Measurements from ENCODE around the gene TAX1BP1. TPM values are rescaled to one million over a fixed set of nuclear protein-coding genes. Genes with fewer than 3 reads are reported as not detected.
A peak's percentile ranks its signal among the peaks of the same experiment; 100 is the strongest.
"Not testable (repeated sequence)": the region's sequence is repeated elsewhere in the genome, so short reads cannot be mapped to it uniquely, and the experiment has no call there.

TAX1BP1 gene
- total RNA-seq, 2 experiments from 2014 or later: 71.8 to 81.2 TPM

DNA sequence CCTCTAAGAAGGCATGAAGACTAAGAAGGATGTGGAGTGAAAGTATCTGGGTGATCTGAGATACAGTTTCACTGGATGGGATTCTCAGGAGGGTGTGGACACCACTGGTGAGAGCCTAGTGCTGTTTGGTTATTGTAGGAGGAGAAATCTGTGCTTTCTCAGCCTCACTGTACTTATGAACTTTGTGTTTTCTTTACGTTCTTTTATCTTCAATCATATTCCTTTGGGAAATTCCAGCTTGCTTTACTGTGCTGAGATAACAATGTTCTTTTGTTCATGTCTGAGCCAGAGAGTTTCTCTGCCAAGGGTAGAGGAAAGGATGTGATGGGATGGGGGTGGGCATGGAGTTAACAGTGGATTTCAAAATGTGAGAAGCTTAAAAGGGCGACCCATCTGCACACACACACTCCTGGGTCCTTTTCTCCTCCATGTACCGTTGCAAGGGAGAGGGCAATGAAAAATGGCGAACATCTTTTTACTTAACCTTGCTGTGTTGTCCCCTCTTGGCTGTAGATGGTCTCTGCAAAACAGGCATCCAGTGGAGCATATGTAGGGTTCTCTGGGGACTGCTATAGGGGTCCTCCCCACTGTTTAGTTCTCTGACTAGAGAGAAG, 25.0 kb upstream of the TAX1BP1 start:
- no peak for ATAC-seq (ENCODE audit: low read depth)
- no peak overlapping the region for H3K4me3 Mint-ChIP-seq
- POLR2A ChIA-PET: no interaction called here

GRCh38 chr7:27723085-27723484, 16.9 kb upstream of the TAX1BP1 start:
- Mint-ChIP-seq H3K27me3 (no peaks in the 10 kb centered on the region), H3K27ac (no peak overlapping the region), H3K9me3 (no peaks in the 10 kb centered on the region), H3K36me3 (no peaks in the 10 kb centered on the region), H3K4me3 (no peak overlapping the region), H3K4me1 (peaks cover 4% of the 10 kb centered on the region)
- DNase-seq (no peak), ATAC-seq (ENCODE audit: low read depth) (no peak)
- POLR2A ChIA-PET: no interaction called here

More for the DNA sequence above, 25.0 kb upstream of the TAX1BP1 start:
- peaks cover 2% of the 10 kb centered on the region for H3K9me3 Mint-ChIP-seq
- H3K4me1 Mint-ChIP-seq: peaks cover 2% of the 10 kb centered on the region
- peaks cover 8% of the 10 kb centered on the region for H3K27me3 Mint-ChIP-seq
- no peak for DNase-seq
- H3K36me3 Mint-ChIP-seq: peaks cover 2% of the 10 kb centered on the region
- H3K27ac Mint-ChIP-seq: no peak overlapping the region

DNA sequence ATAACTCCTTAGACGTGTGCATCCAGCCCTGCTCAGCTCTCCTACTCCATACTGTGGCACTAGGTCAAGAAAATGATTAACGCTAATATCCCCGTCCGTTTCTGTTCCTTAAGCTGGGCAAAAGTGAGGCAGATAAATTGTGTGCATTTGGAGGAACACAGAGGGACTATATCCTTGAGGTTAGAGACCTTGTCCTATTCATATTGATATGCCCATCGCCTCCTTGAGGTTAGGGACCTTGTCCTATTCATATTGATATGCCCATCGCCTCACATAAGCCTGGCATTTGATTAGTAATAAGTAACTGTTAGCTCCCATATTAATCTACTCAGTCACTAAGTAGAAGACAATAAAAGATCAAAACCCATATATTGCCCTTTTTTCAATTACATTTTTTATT, 12.9 kb upstream of the TAX1BP1 start:
- peaks cover 4% of the 10 kb centered on the region for H3K4me1 Mint-ChIP-seq
- H3K27me3 Mint-ChIP-seq: no peaks in the 10 kb centered on the region
- POLR2A ChIA-PET: no interaction called here
- ATAC-seq (ENCODE audit: low read depth) (no peak), DNase-seq (no peak)
- no peaks in the 10 kb centered on the region for H3K36me3 Mint-ChIP-seq
- no peaks in the 10 kb centered on the region for H3K9me3 Mint-ChIP-seq
- H3K27ac Mint-ChIP-seq: no peak overlapping the region
- H3K4me3 Mint-ChIP-seq: no peak overlapping the region

GRCh38 chr7:27730112-27730511, 9.8 kb upstream of the TAX1BP1 start:
- H3K27ac Mint-ChIP-seq: no peak overlapping the region
- no peaks in the 10 kb centered on the region for H3K36me3 Mint-ChIP-seq
- H3K4me3 Mint-ChIP-seq: no peak overlapping the region
- DNase-seq (no peak), ATAC-seq (ENCODE audit: low read depth) (no peak)
- H3K9me3 Mint-ChIP-seq: no peaks in the 10 kb centered on the region
- peaks cover 4% of the 10 kb centered on the region for H3K4me1 Mint-ChIP-seq
- POLR2A ChIA-PET: no interaction called here
- H3K27me3 Mint-ChIP-seq: no peaks in the 10 kb centered on the region

DNA sequence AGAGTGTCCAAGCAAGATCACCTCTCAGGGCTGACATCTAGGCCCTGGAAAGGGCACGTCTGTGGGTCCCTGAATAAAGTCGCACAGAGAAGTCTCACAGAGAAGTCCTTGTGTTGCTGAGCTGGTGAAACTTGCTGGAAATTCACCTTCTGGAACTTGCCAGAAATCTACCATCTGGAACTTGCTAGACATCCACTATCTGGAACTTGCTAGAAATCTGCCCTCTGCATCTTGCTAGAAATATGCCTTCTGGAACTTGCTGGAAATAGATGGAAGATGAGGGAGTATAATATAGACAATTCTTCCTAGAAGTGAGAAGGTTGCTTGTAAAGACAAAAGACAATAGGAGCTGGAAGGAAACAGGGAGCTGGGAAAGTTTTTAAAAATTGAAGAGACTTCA, 5.4 kb upstream of the TAX1BP1 start:
- Mint-ChIP-seq H3K4me1 (peaks cover 6% of the 10 kb centered on the region), H3K9me3 (no peaks in the 10 kb centered on the region), H3K27ac (no peak overlapping the region), H3K4me3 (no peak overlapping the region), H3K27me3 (peaks cover 6% of the 10 kb centered on the region), H3K36me3 (peaks cover 3% of the 10 kb centered on the region)
- no peak for ATAC-seq (ENCODE audit: low read depth)
- POLR2A ChIA-PET: no interaction called here
- no peak for DNase-seq

DNA sequence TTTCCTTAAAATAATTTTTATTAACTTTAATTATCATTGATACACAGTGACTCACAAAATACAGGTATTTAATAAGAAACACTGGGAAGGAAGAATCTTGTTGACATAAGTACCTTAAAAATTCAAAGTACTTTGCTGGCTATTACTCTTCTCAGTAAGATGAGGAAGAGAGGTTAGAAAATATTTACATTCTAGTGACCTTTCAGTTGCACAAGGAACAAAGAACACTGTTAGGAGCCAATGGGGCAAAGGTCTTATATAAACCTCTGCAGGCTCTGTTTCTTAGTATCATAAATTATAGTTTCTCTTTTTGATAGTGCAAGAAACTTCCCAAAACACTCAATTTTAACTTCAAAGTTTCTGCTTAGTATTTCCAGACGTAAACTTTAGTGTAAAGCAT, 4.8 kb upstream of the TAX1BP1 start:
- POLR2A ChIA-PET: no interaction called here
- DNase-seq: no peak
- Mint-ChIP-seq H3K4me1 (peaks cover 6% of the 10 kb centered on the region), H3K27ac (no peak overlapping the region), H3K36me3 (peaks cover 3% of the 10 kb centered on the region), H3K4me3 (no peak overlapping the region), H3K9me3 (no peaks in the 10 kb centered on the region), H3K27me3 (peaks cover 6% of the 10 kb centered on the region)
- ATAC-seq (ENCODE audit: low read depth): no peak

- H3K4me1 Mint-ChIP-seq: peaks cover 8% of the 10 kb centered on the region
- POLR2A ChIA-PET: no interaction called here
- H3K4me3 Mint-ChIP-seq: no peak overlapping the region
- H3K9me3 Mint-ChIP-seq: no peaks in the 10 kb centered on the region
- H3K27me3 Mint-ChIP-seq: peaks cover 6% of the 10 kb centered on the region
- H3K36me3 Mint-ChIP-seq: peaks cover 3% of the 10 kb centered on the region
- no peak for ATAC-seq (ENCODE audit: low read depth)
- no peak overlapping the region for H3K27ac Mint-ChIP-seq
- DNase-seq: no peak
Measured at GRCh38 chr7:27735831-27736230, 4.1 kb upstream of the TAX1BP1 start.

DNA sequence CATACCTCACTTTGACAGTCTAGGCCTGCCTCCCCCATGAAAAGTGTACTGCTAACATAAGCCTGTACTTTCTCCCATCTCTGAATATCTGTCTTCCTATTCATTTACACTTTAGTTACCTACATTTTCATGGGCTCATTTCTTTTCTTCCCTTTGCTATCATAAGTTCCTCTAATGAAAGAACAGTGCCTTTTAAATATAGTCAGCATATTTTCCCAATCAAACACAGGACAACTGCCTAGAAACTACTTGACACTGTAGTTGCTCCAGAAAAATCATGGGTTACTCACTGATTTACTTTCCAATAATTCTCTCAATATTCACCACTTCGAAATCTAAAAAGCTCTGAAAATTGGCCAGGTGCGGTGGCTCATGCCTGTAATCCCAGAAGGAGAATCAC, 2.8 kb upstream of the TAX1BP1 start:
- ATAC-seq (ENCODE audit: low read depth) (no peak), DNase-seq (no peak)
- Mint-ChIP-seq H3K4me3 (no peak overlapping the region), H3K27ac (no peak overlapping the region), H3K4me1 (peaks cover 17% of the 10 kb centered on the region), H3K27me3 (peaks cover 6% of the 10 kb centered on the region), H3K9me3 (no peaks in the 10 kb centered on the region), H3K36me3 (peaks cover 3% of the 10 kb centered on the region)
- POLR2A ChIA-PET: no interaction called here

GRCh38 chr7:27737616-27738015, 2.3 kb upstream of the TAX1BP1 start:
- no peaks in the 10 kb centered on the region for H3K9me3 Mint-ChIP-seq
- H3K27me3 Mint-ChIP-seq: peaks cover 6% of the 10 kb centered on the region
- ATAC-seq (ENCODE audit: low read depth) (no peak), DNase-seq (no peak)
- H3K4me3 Mint-ChIP-seq: no peak overlapping the region
- no peak overlapping the region for H3K27ac Mint-ChIP-seq
- peaks cover 3% of the 10 kb centered on the region for H3K36me3 Mint-ChIP-seq
- POLR2A ChIA-PET: no interaction called here
- H3K4me1 Mint-ChIP-seq: peaks cover 21% of the 10 kb centered on the region

- POLR2A ChIA-PET: interaction anchor here (0.5 to 2.7 kb wide), 6 partner anchors 77 to 233 kb away, joined by 3 to 29 read pairs (median 3); partner anchors contain the start of gene HIBADH
Measured at GRCh38 chr7:27739301-27739908, 557 bp upstream of the TAX1BP1 start.

DNA sequence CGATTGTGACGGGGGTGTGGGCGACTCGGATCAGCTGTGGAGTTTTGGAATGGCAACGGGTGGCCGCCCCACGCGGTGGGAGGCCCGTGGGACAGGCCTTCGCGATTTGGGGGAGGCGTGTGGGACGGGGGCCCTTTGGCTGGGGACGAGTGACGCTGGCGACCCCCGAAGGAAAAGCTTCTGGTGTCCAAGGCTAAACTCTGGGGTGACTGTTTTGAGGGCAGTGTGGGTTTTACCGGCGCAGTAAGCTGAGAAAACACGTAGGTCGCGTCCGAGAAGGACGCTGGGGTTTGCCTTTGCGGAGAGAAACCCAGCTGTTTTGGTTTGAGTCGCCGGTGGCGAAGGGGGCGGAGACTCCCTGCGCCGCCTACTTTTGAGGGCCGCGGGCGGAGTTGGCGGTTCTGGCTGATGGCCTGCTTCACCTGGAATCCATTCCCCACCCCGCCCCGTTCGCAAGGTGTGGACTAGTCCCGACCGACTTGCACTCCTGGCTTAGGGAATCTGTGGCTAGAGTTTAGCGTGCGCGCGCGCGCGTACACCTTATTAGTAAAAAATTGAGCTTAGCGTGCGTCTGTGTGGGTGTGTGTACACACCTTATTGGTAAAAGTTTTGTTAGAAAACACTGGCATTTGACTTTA, 606 bp downstream of the TAX1BP1 start:
- H3K9me3 Mint-ChIP-seq: no peaks in the 10 kb centered on the region
- H3K27me3 Mint-ChIP-seq: peaks cover 4% of the 10 kb centered on the region
- POLR2A ChIA-PET: interaction anchor here (0.6 to 2.7 kb wide), 9 partner anchors 42 to 1538 kb away, joined by 3 to 29 read pairs (median 4); partner anchors contain the start of gene HIBADH

More at GRCh38 chr7:27739301-27739908, 557 bp upstream of the TAX1BP1 start:
- peaks cover 3% of the 10 kb centered on the region for H3K36me3 Mint-ChIP-seq
- peaks cover 22% of the 10 kb centered on the region for H3K4me1 Mint-ChIP-seq
- no peak for DNase-seq
- peak; percentile 31 for ATAC-seq (ENCODE audit: low read depth)
- peaks cover 6% of the 10 kb centered on the region for H3K27me3 Mint-ChIP-seq
- peak overlapping the region; percentile 98 for H3K27ac Mint-ChIP-seq
- H3K9me3 Mint-ChIP-seq: no peaks in the 10 kb centered on the region
- H3K4me3 Mint-ChIP-seq: peak overlapping the region; percentile 92

DNA sequence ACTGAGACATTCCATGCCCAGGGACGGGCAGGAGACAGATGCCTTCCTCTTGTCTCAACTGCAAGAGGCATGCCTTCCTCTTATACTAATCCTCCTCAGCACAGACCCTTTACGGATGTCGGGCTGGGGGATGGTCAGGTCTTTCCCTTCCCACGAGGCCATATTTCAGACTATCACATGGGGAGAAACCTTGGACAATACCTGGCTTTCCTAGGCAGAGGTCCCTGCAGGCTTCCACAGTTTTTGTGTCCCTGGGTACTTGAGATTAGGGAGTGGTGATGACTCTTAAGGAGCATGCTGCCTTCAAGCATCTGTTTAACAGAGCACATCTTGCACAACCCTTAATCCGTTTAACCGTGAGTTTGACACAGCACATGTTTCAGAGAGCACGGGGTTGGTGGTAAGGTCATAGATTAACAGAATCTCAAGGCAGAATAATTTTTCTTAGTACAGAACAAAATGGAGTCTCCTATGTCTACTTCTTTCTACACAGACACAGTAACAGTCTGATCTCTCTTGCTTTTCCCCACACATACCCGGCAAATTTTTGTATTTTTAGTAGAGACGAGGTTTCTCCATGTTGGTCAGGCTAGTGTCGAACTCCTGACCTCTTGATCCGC, 2.2 kb downstream of the TAX1BP1 start:
- H3K36me3 Mint-ChIP-seq; ATAC-seq (ENCODE audit: low read depth); H3K27ac Mint-ChIP-seq; H3K9me3 Mint-ChIP-seq; DNase-seq; POLR2A ChIA-PET; H3K27me3 Mint-ChIP-seq: not testable (repeated sequence)
- peaks cover 27% of the 10 kb centered on the region for H3K4me1 Mint-ChIP-seq
- peak overlapping the region; percentile 25 for H3K4me3 Mint-ChIP-seq

More for the DNA sequence above, 606 bp downstream of the TAX1BP1 start:
- peaks cover under 1% of the 10 kb centered on the region for H3K36me3 Mint-ChIP-seq
- DNase-seq (peak; percentile 88), ATAC-seq (ENCODE audit: low read depth) (peak; percentile 51)
- peaks cover 26% of the 10 kb centered on the region for H3K4me1 Mint-ChIP-seq
- H3K4me3 Mint-ChIP-seq: peak overlapping the region; percentile 92
- peak overlapping the region; percentile 98 for H3K27ac Mint-ChIP-seq

GRCh38 chr7:27745064-27745583, 5.2 kb downstream of the TAX1BP1 start:
- no peaks in the 10 kb centered on the region for H3K27me3 Mint-ChIP-seq
- H3K4me3 Mint-ChIP-seq: no peak overlapping the region
- H3K27ac Mint-ChIP-seq: no peak overlapping the region
- POLR2A ChIA-PET: no interaction called here
- no peak for DNase-seq
- peaks cover 25% of the 10 kb centered on the region for H3K4me1 Mint-ChIP-seq
- H3K9me3 Mint-ChIP-seq: no peaks in the 10 kb centered on the region
- H3K36me3 Mint-ChIP-seq: peaks cover 8% of the 10 kb centered on the region
- no peak for ATAC-seq (ENCODE audit: low read depth)

Measured in activated naive CD8-positive, alpha-beta T cell treated with anti-CD3 and anti-CD28 coated beads, Interleukin-2, amount 10 ng/mL, durations not matched to agents 7 days and 5 days (primary cell).